Neuronal stem cell (in vitro differentiated cells): ENCODE measurements around the gene SCFD2.

Experiments
- DNase-seq: peaks from one replicate; pipeline ENCODE4 v3.0.0-alpha.2; 2013; ENCODE audit warnings: low spot score
- H2AFZ ChIP-seq: one replicate; pipeline ENCODE4 v1.6.1; 2013; ENCODE audit warnings: mild to moderate bottlenecking, low read length, inconsistent platforms
- H2AK5ac ChIP-seq: 2 replicates; pipeline ENCODE4 v1.6.1; 2013; ENCODE audit warnings: low read depth, mild to moderate bottlenecking, inconsistent platforms, low read length, moderate library complexity, mixed read lengths
- H2BK120ac ChIP-seq: 2 replicates; pipeline ENCODE4 v1.6.1; 2013; ENCODE audit warnings: low read depth, mild to moderate bottlenecking, inconsistent platforms, low read length, moderate library complexity, mixed read lengths
- H2BK12ac ChIP-seq: one replicate; pipeline ENCODE4 v1.6.1; 2013; ENCODE audit warnings: low read length, inconsistent platforms
- H2BK15ac ChIP-seq: 2 replicates; pipeline ENCODE4 v1.6.1; 2013; ENCODE audit warnings: mild to moderate bottlenecking, low read length, inconsistent platforms, mixed read lengths
- H2BK5ac ChIP-seq: one replicate; pipeline ENCODE4 v1.6.1; 2013; ENCODE audit warnings: inconsistent platforms, mild to moderate bottlenecking, low read length, moderate library complexity
- H3K14ac ChIP-seq: one replicate; pipeline ENCODE4 v1.6.1; 2013; ENCODE audit warnings: low read length, inconsistent platforms
- H3K18ac ChIP-seq: 2 replicates; pipeline ENCODE4 v1.6.1; 2013; ENCODE audit warnings: low read length, inconsistent platforms
- H3K23ac ChIP-seq: 2 replicates; pipeline ENCODE4 v1.6.1; 2013; ENCODE audit warnings: low read depth, mild to moderate bottlenecking, mixed read lengths, low read length, inconsistent platforms; ENCODE audit not compliant: poor library complexity
- H3K27ac ChIP-seq: replicated peaks from 3 replicates; pipeline ENCODE4 v1.5.1; 2013; ENCODE audit warnings: low read length, inconsistent platforms
- H3K27me3 ChIP-seq, 3 experiments: 2 replicates each; pipeline ENCODE4 v1.6.1; 2013; ENCODE audit warnings: low read length in 3 of 3, mild to moderate bottlenecking in 2 of 3, inconsistent platforms in 1 of 3, low read depth in 1 of 3, mixed read lengths in 1 of 3, moderate library complexity in 1 of 3; ENCODE audit not compliant: control insufficient read depth in 3 of 3, insufficient read depth in 3 of 3
- H3K36me3 ChIP-seq, 2 donors: replicated peaks in 1 of 2; 2 replicates each; pipeline ENCODE4 v1.6.1; 2013; ENCODE audit warnings: low read length in 2 of 2; ENCODE audit not compliant: control insufficient read depth in 2 of 2, insufficient read depth in 2 of 2
- H3K4ac ChIP-seq: 2 replicates; pipeline ENCODE4 v1.6.1; 2013; ENCODE audit warnings: inconsistent platforms, mild to moderate bottlenecking, low read length, moderate library complexity
- H3K4me1 ChIP-seq, 2 donors: 1 replicate in 1 of 2; 2 replicates in 1 of 2; pipeline ENCODE4 v1.6.1; 2013; ENCODE audit warnings: low read length in 2 of 2, low read depth in 1 of 2; ENCODE audit not compliant: control insufficient read depth in 2 of 2, insufficient read depth in 1 of 2
- H3K4me2 ChIP-seq: one replicate; pipeline ENCODE4 v1.6.1; 2013; ENCODE audit warnings: mild to moderate bottlenecking, low read length, inconsistent platforms; ENCODE audit not compliant: insufficient read depth, poor library complexity, severe bottlenecking
- H3K4me3 ChIP-seq, 2 donors: 2 replicates each; pipeline ENCODE4 v1.5.1; 2013; ENCODE audit warnings: low read length in 2 of 2, mild to moderate bottlenecking in 2 of 2, inconsistent platforms in 1 of 2, moderate library complexity in 1 of 2
- H3K79me1 ChIP-seq: one replicate; pipeline ENCODE4 v1.6.1; 2013; ENCODE audit warnings: low read depth, mild to moderate bottlenecking, inconsistent platforms, low read length, moderate library complexity
- H3K9ac ChIP-seq: one replicate; pipeline ENCODE4 v1.6.1; 2013; ENCODE audit warnings: mild to moderate bottlenecking, low read depth, low read length, inconsistent platforms; ENCODE audit not compliant: poor library complexity
- H3K9me3 ChIP-seq, 2 donors: replicated peaks in 1 of 2; 2 replicates each; pipeline versions ENCODE3 to v1.6.1; 2013; ENCODE audit warnings: low read length in 2 of 2, mild to moderate bottlenecking in 2 of 2, inconsistent platforms in 1 of 2, low read depth in 1 of 2, mixed read lengths in 1 of 2, moderate library complexity in 1 of 2; ENCODE audit not compliant: control insufficient read depth in 2 of 2, insufficient read depth in 1 of 2
- H4K8ac ChIP-seq: one replicate; pipeline ENCODE4 v1.6.1; 2013; ENCODE audit warnings: low read depth, mild to moderate bottlenecking, inconsistent platforms, low read length, moderate library complexity
- H4K91ac ChIP-seq: one replicate; pipeline ENCODE4 v1.6.1; 2013; ENCODE audit warnings: low read length, low read depth, mild to moderate bottlenecking, inconsistent platforms; ENCODE audit not compliant: poor library complexity
- WGBS, 2 donors: extraction: QIAGEN DNeasy Blood & Tissue Kit; methylation state at CpG; one replicate each; pipeline ENCODE4 v1.1.7; 2013; ENCODE audit warnings: missing lambda C conversion rate in 2 of 2, mixed read lengths in 1 of 2; ENCODE audit not compliant: insufficient read length in 2 of 2, insufficient replicate concordance in 1 of 2; ENCODE audit errors: extremely low coverage in 2 of 2; 5-methylcytosine and 5-hydroxymethylcytosine counted together

Gene SCFD2

GRCh38 chr4:52862639-52863161, 503.2 kb downstream of the SCFD2 start:
- Histone ChIP-seq H3K23ac (peak overlapping the region; percentile 87), H3K4ac (peak overlapping the region; percentile 60), H3K18ac (peak overlapping the region; percentile 96), H3K4me1 (peaks cover 13 to 14% of the 10 kb centered on the region in 2 donors), H3K9me3 (peaks cover 2 to 13% of the 10 kb centered on the region in 2 donors), H3K27me3 (peaks cover 0 to 5% (median 0%) of the 10 kb centered on the region in 3 experiments), H3K27ac (no peak overlapping the region), H3K36me3 (peaks cover 13 to 41% of the 10 kb centered on the region in 2 donors), H2BK12ac (peak overlapping the region; percentile 98), H3K4me3 (peak overlapping the region; percentile 76 to 94), H2AK5ac (peak overlapping the region; percentile 81), H2BK5ac (peak overlapping the region; percentile 69), H2BK120ac (no peak overlapping the region), H2AFZ (peak overlapping the region; percentile 98), H4K91ac (no peak overlapping the region), H2BK15ac (peak overlapping the region; percentile 62), H3K79me1 (peaks cover 4% of the 10 kb centered on the region), H3K4me2 (peak overlapping the region; percentile 100), H3K14ac (peak overlapping the region; percentile 99), H3K9ac (peak overlapping the region; percentile 94), H4K8ac (peak overlapping the region; percentile 76)
- no peak for DNase-seq
- no CpG with 5 or more reads among the region's 23 CpGs for WGBS, 2 donors

- Histone ChIP-seq H3K9ac (peak within 1 kb of the TSS; percentile 94), H3K27ac (no peak within 1 kb of the TSS), H3K23ac (peak within 1 kb of the TSS; percentile 87), H3K36me3 (peaks cover 13 to 36% of the 10 kb centered on the region in 2 donors), H2BK15ac (peak within 1 kb of the TSS; percentile 62), H3K27me3 (peaks cover 0 to 5% (median 0%) of the 10 kb centered on the region in 3 experiments), H4K91ac (no peak within 1 kb of the TSS), H3K4ac (peak within 1 kb of the TSS; percentile 60), H2AFZ (peak within 1 kb of the TSS; percentile 98), H2BK5ac (peak within 1 kb of the TSS; percentile 69), H3K4me2 (peak within 1 kb of the TSS; percentile 100), H3K4me1 (peaks cover 12 to 14% of the 10 kb centered on the region in 2 donors), H3K79me1 (peaks cover 4% of the 10 kb centered on the region), H3K9me3 (peaks cover 2 to 16% of the 10 kb centered on the region in 2 donors), H2AK5ac (peak within 1 kb of the TSS; percentile 81), H3K4me3 (peak within 1 kb of the TSS; percentile 76 to 94), H3K18ac (peak within 1 kb of the TSS; percentile 97), H2BK12ac (peak within 1 kb of the TSS; percentile 98), H2BK120ac (no peak within 1 kb of the TSS), H4K8ac (peak within 1 kb of the TSS; percentile 76), H3K14ac (peak within 1 kb of the TSS; percentile 99)
- WGBS, 2 donors: no CpG with 5 or more reads among the region's 94 CpGs
- DNase-seq: peak; percentile 84
These were observed 503.8 kb downstream of the SCFD2 start, which contains the start of gene RASL11B for GRCh38 chr4:52861879-52862616. Gene RASL11B, plus strand, starts transcription at chr4:52862317. Its CDS starts 191 bp downstream, at chr4:52862508.

GRCh38 chr4:52861171-52861823, 504.6 kb downstream of the SCFD2 start:
- Histone ChIP-seq H4K8ac (no peak overlapping the region), H3K79me1 (peaks cover 4% of the 10 kb centered on the region), H3K4me3 (peak overlapping the region; percentile 76 to 92), H4K91ac (no peak overlapping the region), H3K9me3 (peaks cover 2 to 16% of the 10 kb centered on the region in 2 donors), H3K23ac (no peak overlapping the region), H3K4me2 (peak overlapping the region; percentile 100), H2AFZ (peak overlapping the region; percentile 98), H3K27ac (no peak overlapping the region), H3K4ac (no peak overlapping the region), H3K27me3 (peaks cover 0 to 5% (median 0%) of the 10 kb centered on the region in 3 experiments), H3K14ac (no peak overlapping the region), H2BK12ac (no peak overlapping the region), H2BK15ac (no peak overlapping the region), H2AK5ac (peak overlapping the region; percentile 40), H2BK120ac (no peak overlapping the region), H3K18ac (peak overlapping the region; percentile 97), H3K4me1 (peaks cover 12 to 14% of the 10 kb centered on the region in 2 donors), H3K36me3 (peaks cover 12 to 28% of the 10 kb centered on the region in 2 donors), H3K9ac (peak overlapping the region; percentile 94), H2BK5ac (no peak overlapping the region)
- DNase-seq: no peak
- WGBS, 2 donors: no CpG with 5 or more reads among the region's 26 CpGs
